ENCODE data around the gene SMR3B. TPM values are rescaled to one million over a fixed set of nuclear protein-coding genes. Genes with fewer than 3 reads are reported as not detected.

The SMR3B gene
- total and polyA plus RNA-seq, 2 donors from 2014 or later = not detected

GRCh38 chr4:70364002-70364401, 18.9 kb upstream of the SMR3B start:
- DNase-seq = no peak
- Histone ChIP-seq H3K36me3 (ENCODE audit: control insufficient read depth in 2 of 3, insufficient read depth in 3 of 3, low read length in 3 of 3) (no peaks in the 10 kb centered on the region), H3K9ac (ENCODE audit: low read length in 3 of 3) (no peak overlapping the region), H3K27ac (ENCODE audit: low read depth in 2 of 2, low read length in 2 of 2) (no peak overlapping the region), H3K4me1 (ENCODE audit: control insufficient read depth in 2 of 3, insufficient read depth in 2 of 3, low read depth in 1 of 3, low read length in 3 of 3) (no peaks in the 10 kb centered on the region), H3K9me3 (ENCODE audit: control insufficient read depth in 2 of 3, insufficient read depth in 1 of 3, low read length in 3 of 3) (no peaks in the 10 kb centered on the region), H3K4me3 (ENCODE audit: low read length in 3 of 3) (no peak overlapping the region), H3K27me3 (ENCODE audit: control insufficient read depth, insufficient read depth, low read length) (no peaks in the 10 kb centered on the region)
- intact Hi-C loops (cut with DNase I) = no loop called here
- TF ChIP-seq, protein P1, sequence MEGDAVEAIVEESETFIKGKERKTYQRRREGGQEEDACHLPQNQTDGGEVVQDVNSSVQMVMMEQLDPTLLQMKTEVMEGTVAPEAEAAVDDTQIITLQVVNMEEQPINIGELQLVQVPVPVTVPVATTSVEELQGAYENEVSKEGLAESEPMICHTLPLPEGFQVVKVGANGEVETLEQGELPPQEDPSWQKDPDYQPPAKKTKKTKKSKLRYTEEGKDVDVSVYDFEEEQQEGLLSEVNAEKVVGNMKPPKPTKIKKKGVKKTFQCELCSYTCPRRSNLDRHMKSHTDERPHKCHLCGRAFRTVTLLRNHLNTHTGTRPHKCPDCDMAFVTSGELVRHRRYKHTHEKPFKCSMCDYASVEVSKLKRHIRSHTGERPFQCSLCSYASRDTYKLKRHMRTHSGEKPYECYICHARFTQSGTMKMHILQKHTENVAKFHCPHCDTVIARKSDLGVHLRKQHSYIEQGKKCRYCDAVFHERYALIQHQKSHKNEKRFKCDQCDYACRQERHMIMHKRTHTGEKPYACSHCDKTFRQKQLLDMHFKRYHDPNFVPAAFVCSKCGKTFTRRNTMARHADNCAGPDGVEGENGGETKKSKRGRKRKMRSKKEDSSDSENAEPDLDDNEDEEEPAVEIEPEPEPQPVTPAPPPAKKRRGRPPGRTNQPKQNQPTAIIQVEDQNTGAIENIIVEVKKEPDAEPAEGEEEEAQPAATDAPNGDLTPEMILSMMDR (IDR thresholded peaks at IDR 0.05; ENCODE audit: borderline replicate concordance, extremely low read depth, insufficient read depth) = no peak
- no peak for FAIRE-seq

DNA sequence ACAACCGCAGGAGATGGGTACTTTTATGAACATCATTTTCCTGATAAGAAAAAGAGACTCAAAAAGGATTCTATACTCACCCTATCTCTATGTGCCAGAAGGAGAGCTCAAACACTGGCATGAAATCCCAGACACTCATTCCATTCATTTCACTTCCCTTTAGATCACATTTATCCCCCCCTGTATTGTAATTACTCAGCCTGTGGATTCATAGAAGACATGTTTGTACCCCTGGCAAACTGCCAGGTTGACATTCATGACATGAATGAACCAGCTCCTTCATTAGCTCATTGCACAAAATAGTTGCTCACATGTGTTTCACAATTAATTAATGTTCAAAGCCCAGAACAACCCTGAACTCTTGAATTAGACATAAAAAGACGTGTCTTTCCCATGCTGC, 17.5 kb upstream of the SMR3B start:
- H3K27me3 ChIP-seq (ENCODE audit: control insufficient read depth, insufficient read depth, low read length) = no peaks in the 10 kb centered on the region
- H3K27ac ChIP-seq (ENCODE audit: low read depth in 2 of 2, low read length in 2 of 2) = no peak overlapping the region
- H3K9ac ChIP-seq (ENCODE audit: low read length in 3 of 3) = no peak overlapping the region
- H3K4me1 ChIP-seq (ENCODE audit: control insufficient read depth in 2 of 3, insufficient read depth in 2 of 3, low read depth in 1 of 3, low read length in 3 of 3) = no peaks in the 10 kb centered on the region
- no peak for FAIRE-seq
- H3K4me3 ChIP-seq (ENCODE audit: low read length in 3 of 3) = no peak overlapping the region
- H3K36me3 ChIP-seq (ENCODE audit: control insufficient read depth in 2 of 3, insufficient read depth in 3 of 3, low read length in 3 of 3) = no peaks in the 10 kb centered on the region
- intact Hi-C loops (cut with DNase I) = no loop called here
- DNase-seq = no peak
- no peaks in the 10 kb centered on the region for H3K9me3 ChIP-seq (ENCODE audit: control insufficient read depth in 2 of 3, insufficient read depth in 1 of 3, low read length in 3 of 3)
- TF ChIP-seq, protein P1 (IDR thresholded peaks at IDR 0.05; ENCODE audit: borderline replicate concordance, extremely low read depth, insufficient read depth) = no peak

GRCh38 chr4:70367813-70368212, 15.1 kb upstream of the SMR3B start:
- no peaks in the 10 kb centered on the region for H3K27me3 ChIP-seq (ENCODE audit: control insufficient read depth, insufficient read depth, low read length)
- H3K4me3 ChIP-seq (ENCODE audit: low read length in 3 of 3) = no peak overlapping the region
- DNase-seq (no peak), FAIRE-seq (no peak)
- no peaks in the 10 kb centered on the region for H3K9me3 ChIP-seq (ENCODE audit: control insufficient read depth in 2 of 3, insufficient read depth in 1 of 3, low read length in 3 of 3)
- TF ChIP-seq, protein P1 (IDR thresholded peaks at IDR 0.05; ENCODE audit: borderline replicate concordance, extremely low read depth, insufficient read depth) = no peak
- H3K36me3 ChIP-seq (ENCODE audit: control insufficient read depth in 2 of 3, insufficient read depth in 3 of 3, low read length in 3 of 3) = no peaks in the 10 kb centered on the region
- H3K4me1 ChIP-seq (ENCODE audit: control insufficient read depth in 2 of 3, insufficient read depth in 2 of 3, low read depth in 1 of 3, low read length in 3 of 3) = no peaks in the 10 kb centered on the region
- H3K27ac ChIP-seq (ENCODE audit: low read depth in 2 of 2, low read length in 2 of 2) = no peak overlapping the region
- H3K9ac ChIP-seq (ENCODE audit: low read length in 3 of 3) = no peak overlapping the region
- intact Hi-C loops (cut with DNase I) = no loop called here

GRCh38 chr4:70371987-70372386, 10.9 kb upstream of the SMR3B start:
- intact Hi-C loops (cut with DNase I) = no loop called here
- H3K27ac ChIP-seq (ENCODE audit: low read depth in 2 of 2, low read length in 2 of 2) = no peak overlapping the region
- H3K27me3 ChIP-seq (ENCODE audit: control insufficient read depth, insufficient read depth, low read length) = no peaks in the 10 kb centered on the region
- FAIRE-seq (no peak), DNase-seq (no peak)
- no peaks in the 10 kb centered on the region for H3K4me1 ChIP-seq (ENCODE audit: control insufficient read depth in 2 of 3, insufficient read depth in 2 of 3, low read depth in 1 of 3, low read length in 3 of 3)
- H3K36me3 ChIP-seq (ENCODE audit: control insufficient read depth in 2 of 3, insufficient read depth in 3 of 3, low read length in 3 of 3) = no peaks in the 10 kb centered on the region
- TF ChIP-seq, protein P1 (IDR thresholded peaks at IDR 0.05; ENCODE audit: borderline replicate concordance, extremely low read depth, insufficient read depth) = no peak
- H3K9ac ChIP-seq (ENCODE audit: low read length in 3 of 3) = no peak overlapping the region
- no peaks in the 10 kb centered on the region for H3K9me3 ChIP-seq (ENCODE audit: control insufficient read depth in 2 of 3, insufficient read depth in 1 of 3, low read length in 3 of 3)
- H3K4me3 ChIP-seq (ENCODE audit: low read length in 3 of 3) = no peak overlapping the region

Data from kidney (tissue), 14 donors.